ENCODE data around the gene LIMS2.

The LIMS2 gene

DNA sequence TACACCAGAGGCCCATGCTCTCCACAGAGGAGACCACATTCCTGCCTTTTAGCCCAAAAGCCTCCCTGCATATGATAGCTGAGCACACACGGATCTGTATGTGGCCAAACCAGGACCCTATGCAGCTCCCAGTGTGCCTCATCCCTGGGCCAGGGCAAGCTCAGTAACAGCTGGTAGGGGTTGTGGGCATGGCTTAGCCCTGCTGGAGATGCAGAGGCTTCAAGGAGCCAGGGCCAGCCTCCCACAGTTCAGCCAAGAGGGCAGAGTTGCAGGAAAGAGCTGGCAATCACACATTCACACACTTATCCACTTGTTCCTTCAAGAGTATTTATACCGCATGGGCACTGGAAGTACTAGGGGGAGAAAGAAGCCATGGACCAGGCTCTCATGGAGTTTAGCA lies 1.6 kb upstream of the LIMS2 start:
- TF ChIP-seq POLR2A (IDR thresholded peaks at IDR 0.05; ENCODE audit: low read length) (no peak), GATA1 (IDR thresholded peaks at IDR 0.05; ENCODE audit: low read depth, low read length) (no peak)
- no peak for DNase-seq

DNA sequence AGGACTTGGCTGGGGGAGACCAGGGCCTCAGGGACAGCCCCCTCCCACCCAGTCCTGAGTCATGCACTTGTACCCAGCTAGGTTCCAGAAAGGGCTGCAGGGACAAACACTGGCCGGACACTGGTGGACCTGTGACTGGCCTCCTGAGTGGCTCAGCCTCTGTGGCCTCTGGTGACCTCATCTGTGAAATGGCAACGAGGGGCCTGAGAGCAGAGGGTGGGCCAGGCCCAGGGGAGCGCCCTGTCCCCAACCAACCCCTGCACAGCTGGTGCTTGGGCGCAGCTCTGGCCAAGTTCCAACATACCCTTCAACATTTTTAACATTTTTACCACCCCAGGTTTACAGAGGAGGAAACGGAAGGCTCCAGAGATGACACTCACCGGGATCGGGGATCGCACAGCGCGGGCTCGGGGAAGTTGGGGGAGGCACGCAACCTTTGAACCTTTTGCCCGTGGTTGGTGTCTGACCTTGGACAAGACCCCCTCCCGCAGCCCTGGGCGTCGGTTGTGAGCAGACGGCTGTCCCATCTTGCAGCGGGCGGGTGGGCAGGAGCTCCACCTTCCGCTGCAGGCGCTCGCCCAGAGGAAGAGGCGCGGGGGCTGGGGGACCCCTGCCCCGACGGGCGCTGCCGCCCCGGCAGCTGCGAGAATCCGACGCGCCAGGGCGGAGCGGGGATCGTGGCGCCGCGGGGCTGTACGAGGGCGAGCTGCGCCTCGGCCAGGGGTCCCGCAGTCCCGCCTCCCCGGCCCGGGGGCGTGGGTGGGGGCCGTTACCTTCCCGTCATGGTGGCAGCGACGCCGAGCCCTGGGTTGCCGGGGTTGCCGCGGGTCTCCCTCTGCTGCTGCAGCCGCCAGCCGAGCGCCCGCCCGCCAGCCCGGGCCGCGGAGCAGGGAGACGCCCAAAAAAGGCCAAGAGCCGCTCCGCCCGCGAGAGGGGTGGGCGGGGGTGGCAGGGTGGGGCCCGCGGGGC lies 805 bp downstream of the LIMS2 start:
- no peak for TF ChIP-seq POLR2A (IDR thresholded peaks at IDR 0.05; ENCODE audit: low read length)
- no peak for TF ChIP-seq GATA1 (IDR thresholded peaks at IDR 0.05; ENCODE audit: low read depth, low read length)
- DNase-seq: peak; percentile 17 to 29

DNA sequence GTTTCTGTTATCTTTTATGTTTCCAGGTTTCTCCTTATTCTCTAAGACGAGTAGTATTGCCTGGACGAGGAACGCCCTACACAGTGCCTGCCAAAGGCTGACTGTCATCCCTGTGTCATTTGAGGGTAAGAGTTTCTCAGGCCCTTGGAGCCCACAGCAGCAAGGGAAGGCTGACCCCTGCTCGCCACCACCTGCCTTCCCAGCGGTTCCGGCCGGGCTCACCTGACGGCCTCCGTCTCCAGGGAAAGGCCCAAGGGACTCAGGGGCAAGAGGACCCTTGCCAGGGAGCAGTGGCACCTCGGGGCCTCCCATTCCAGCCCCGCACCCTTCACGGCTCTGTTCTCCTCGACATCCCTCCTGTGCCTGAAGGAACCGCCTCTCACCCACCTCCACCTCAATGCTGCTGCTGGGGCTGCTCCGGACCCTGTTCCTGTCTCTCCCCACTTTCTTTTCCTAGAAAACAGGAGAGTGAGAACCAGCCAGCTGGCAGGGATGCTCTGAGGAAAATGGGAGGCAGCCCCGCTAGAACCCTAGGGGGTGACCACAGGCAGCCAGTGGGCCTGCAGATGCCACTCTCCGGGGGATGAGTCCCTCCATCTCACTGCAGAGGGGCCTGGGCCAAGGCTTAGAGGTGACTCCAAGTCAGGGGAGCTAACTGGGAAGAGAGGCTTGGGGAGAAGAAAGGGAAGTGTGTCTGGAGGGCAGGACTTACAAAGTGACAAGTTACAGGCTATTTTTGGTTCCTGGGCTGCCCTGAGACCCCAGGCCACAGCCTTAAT lies 1.9 kb downstream of the LIMS2 start:
- DNase-seq: no peak
- TF ChIP-seq POLR2A (IDR thresholded peaks at IDR 0.05; ENCODE audit: low read length): no peak

DNA sequence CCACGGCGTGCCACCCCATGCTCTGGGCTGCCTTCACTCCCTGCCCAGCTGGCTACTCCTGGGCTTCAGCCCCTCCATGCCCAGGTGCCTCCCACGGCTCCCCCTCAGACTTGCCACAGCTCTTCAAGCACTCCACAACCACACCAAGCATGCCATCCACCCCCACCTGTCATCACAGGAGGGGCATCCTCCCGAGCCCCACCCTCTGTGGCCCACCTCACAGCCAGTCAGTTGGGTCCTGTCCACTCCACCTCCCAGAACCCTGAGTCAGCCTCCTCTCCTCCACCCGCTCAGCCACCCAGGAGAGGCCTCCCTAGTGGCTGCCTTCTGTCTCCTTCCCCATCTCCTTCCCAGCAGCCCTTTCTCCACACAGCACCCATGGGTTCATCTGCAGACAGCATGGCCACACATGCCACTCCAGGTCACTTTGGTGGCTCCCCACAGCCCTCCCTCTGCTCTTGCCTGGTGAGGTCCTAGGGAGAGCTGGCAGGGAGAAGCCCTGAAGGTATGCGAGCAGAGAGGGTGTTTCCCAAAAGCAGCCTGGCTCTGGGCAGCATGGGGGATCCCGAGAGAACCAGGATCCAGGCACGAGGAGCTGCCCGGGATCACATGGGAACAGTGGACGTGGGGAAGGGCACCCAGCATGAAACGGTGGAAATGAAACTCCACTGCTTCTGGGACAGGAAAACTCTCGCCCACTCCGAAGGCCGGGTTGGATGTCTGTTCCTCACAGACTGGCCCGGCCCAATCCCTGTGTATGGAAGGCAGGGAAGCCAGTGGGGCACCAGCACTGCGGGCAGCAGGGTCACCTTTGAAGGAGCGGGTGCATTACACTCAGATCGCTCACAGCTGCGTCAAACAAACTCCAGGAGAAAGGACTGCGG lies 2.7 kb downstream of the LIMS2 start:
- DNase-seq: no peak
- TF ChIP-seq POLR2A (IDR thresholded peaks at IDR 0.05; ENCODE audit: low read length): no peak
- no peak for TF ChIP-seq GATA1 (IDR thresholded peaks at IDR 0.05; ENCODE audit: low read depth, low read length)

DNA sequence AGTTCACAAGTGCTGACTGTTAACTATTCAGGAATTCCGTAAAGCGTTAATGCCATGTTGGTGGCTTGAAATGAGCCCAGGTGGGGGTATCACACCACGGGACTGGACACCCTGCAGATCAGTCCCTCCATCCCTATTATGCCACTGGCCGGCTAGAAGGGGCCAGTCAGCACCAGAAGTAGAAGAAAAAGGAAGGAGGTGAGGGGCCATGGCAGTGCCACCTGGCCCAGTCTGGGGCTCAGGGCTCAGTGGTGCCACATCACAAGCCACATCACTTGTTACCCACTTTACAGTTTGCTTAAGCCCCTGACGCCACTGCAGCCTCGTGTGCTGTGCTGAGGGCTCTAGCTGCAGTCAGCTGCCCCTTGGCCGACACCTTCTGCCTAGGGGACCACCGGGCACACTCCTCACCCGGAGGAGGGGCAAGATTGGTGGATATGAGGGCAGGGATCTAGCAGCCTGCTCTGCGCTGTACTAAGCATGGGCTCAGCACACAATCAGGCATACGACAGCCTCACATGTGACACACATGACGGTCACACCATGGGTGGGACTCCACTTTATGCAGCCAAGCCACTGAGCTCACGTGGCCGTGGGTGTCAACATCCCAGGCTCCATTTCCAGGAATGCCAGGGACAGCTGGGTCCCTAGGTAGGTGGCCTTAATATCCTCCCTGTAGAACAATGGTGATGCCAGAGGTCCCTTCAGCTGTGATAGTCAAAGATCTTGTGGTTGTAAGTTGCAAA lies 3.6 kb downstream of the LIMS2 start:
- TF ChIP-seq GATA1 (IDR thresholded peaks at IDR 0.05; ENCODE audit: low read depth, low read length) (no peak), POLR2A (IDR thresholded peaks at IDR 0.05; ENCODE audit: low read length) (no peak)
- no peak for DNase-seq

DNA sequence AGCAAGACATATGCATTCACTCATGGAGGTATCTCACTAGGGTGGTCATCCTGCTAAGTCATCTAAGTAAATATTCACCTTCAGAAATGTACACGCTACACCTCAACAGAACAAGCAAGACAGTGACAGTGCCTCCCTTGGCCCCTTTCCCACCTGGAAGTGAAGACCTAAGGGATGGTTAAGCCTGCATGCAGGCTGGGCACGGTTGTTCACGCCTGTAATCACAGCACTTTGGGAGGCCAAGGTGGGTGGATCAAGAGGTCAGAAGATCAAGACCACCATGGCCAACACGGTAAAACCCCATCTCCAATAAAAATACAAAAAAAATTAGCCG lies 4.4 kb downstream of the LIMS2 start:
- no peak for DNase-seq
- no peak for TF ChIP-seq POLR2A (IDR thresholded peaks at IDR 0.05; ENCODE audit: low read length)
- no peak for TF ChIP-seq GATA1 (IDR thresholded peaks at IDR 0.05; ENCODE audit: low read depth, low read length)

DNA sequence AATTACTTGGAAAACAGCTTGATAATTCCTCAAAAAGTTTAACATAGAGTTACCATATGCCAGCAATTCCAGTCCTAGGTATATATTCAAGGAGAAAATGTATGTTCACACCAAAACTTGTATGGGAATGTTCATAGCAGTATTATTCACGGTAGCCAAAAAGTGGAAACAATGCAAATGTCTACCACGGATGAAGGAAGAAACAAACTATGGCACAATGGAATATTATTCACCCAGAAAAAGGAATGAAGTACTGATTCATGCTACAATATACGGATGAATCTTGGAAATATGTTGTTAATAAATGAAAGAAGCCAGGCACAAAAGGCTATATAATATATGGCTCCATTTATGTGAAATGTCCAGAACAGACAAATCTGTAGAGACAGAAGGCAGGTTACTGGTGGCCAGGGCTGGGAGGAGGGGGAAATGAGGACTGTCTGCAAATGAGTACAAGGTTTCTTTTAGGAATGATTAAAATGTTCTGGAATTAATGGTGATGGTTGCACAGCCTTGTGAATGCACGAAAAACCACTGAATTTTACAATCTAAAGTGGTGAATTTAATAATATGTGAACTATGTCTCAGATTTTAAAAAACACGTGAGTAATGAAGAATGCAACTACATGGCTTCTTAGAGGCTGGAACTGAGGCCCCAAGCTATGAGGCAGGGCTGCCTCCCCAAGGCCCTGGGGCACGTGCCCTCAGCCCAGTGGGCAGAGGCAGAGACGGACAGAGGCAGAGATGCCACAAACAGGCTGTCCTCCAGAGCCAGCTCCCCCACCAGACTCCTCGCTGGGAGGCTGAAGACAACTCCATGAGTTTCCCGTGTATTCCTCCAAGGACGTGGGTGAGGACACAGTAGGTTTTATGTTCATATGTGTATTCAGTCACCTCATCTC lies 5.0 kb downstream of the LIMS2 start:
- TF ChIP-seq POLR2A (IDR thresholded peaks at IDR 0.05; ENCODE audit: low read length) (no peak), GATA1 (IDR thresholded peaks at IDR 0.05; ENCODE audit: low read depth, low read length) (no peak)
- no peak for DNase-seq

DNA sequence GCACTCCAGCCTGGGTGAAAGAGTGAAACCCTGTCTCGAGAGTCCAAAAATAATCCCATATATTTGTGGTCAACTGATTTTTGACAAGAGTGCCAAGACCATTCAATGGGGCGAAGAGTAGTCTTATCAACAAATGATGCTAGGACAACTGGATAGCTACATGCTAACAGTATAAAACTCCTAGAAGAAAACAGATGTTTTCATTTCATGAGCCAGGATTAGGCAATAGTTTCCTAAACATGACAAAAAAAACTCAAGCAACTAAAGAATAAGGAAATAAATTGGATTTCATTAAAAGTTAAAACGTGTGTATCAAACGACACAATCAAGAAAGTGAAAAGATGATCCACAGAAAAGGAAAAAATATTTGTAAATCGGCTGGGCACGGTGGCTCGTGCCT lies 6.3 kb downstream of the LIMS2 start:
- no peak for DNase-seq
- TF ChIP-seq POLR2A (IDR thresholded peaks at IDR 0.05; ENCODE audit: low read length) (no peak), GATA1 (IDR thresholded peaks at IDR 0.05; ENCODE audit: low read depth, low read length) (no peak)

DNA sequence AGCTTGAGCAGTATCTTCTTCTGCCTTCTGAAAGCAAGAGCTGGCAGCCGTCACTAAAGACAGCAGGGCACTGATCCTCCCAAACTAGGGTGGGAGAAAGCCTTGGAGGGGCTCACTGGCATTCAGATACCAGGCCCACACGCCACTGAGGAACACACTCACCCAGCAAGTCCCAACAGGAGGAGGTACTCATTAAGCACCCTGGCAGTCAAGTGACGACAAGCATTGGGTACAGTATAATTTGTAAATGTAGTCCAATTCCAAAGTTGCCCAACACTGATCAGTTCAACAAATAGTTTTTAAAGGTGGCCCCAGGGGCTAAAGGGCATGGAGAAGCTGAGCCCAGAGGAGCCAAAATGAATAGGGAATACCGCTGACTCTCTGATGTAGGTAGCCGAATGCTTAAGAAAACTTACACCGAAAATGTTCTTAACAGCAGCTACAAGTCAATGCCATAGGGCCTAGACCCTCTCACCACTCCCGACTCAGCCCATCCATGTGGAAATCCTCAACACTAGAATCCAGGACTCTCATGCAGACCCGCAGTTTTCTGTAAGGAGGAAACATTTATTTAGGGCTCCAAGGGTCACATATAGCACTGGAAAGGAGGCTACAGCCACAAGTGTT lies 9.9 kb downstream of the LIMS2 start:
- no peak for DNase-seq
- TF ChIP-seq GATA1 (IDR thresholded peaks at IDR 0.05; ENCODE audit: low read depth, low read length): no peak
- TF ChIP-seq POLR2A (IDR thresholded peaks at IDR 0.05; ENCODE audit: low read length): no peak

DNA sequence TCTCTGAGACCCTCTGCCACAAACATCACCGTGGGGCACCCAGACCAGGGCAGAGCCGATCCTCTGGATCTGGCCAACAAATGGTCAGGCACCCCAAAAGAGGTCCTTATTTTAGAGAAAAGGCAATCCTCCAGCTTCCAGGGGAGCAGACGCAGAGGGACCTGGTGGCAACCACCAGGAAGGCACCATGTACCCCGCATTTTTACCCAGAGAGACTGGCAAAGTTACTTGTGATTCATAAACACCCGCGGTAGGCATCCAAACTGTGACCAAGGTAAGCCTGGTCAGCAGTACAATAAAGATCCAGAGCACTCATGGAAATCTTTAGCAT lies 10.5 kb downstream of the LIMS2 start:
- no peak for DNase-seq
- TF ChIP-seq GATA1 (IDR thresholded peaks at IDR 0.05; ENCODE audit: low read depth, low read length) (no peak), POLR2A (IDR thresholded peaks at IDR 0.05; ENCODE audit: low read length) (no peak)

DNA sequence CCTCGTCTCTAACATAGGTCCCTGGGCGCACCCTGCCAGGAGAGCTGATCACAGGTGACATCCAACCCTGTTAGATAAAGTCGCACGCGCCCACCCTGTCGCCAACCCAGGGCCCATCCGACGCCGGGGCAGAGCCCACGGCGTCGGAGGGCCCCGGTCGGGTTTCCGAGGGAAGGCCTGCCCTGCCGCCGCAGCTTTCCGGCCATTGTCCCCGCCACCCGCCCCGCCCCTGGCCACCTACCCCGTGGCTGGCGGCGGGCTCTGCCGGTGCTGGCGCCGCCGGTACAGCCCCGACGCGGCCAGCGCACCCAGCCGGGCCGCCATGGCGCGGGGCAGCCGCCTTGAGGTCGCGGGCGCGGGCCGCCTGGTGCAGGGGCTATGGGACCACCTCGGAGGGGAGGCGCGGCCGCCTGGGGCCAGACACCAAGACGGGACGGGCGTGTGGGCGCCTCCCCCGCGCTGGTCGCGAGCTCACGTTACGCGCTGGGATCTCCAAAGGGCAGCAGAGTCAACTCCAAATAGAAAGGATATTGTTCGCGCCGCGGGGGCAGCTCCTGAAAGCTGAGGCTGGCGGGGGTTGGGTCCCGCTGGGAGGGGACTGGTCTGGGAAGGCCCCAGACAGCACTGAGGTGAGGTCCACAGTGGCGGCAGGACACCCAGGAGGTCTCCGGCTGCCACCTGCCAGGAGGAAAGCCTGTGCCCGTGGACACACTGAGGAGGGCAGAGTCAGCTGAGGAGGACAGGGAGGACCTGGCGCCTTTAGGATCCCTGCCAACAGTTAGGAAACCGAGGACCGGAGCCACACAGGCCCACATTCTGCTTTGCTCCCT lies 11.1 kb downstream of the LIMS2 start:
- TF ChIP-seq POLR2A (IDR thresholded peaks at IDR 0.05; ENCODE audit: low read length) (no peak), GATA1 (IDR thresholded peaks at IDR 0.05; ENCODE audit: low read depth, low read length) (no peak)
- DNase-seq: no peak

All from erythroblast (primary cell).